Activated CD4-positive, alpha-beta T cell treated with anti-CD3 and anti-CD28 coated beads, Interleukin-2, amount 50 U/mL, for 1 hour (primary cell): ENCODE measurements around the gene MAGI1.

Source experiments
- DNase-seq: peaks from one replicate; pipeline ENCODE4 v3.0.0-alpha.2; 2020

The MAGI1 gene

DNA sequence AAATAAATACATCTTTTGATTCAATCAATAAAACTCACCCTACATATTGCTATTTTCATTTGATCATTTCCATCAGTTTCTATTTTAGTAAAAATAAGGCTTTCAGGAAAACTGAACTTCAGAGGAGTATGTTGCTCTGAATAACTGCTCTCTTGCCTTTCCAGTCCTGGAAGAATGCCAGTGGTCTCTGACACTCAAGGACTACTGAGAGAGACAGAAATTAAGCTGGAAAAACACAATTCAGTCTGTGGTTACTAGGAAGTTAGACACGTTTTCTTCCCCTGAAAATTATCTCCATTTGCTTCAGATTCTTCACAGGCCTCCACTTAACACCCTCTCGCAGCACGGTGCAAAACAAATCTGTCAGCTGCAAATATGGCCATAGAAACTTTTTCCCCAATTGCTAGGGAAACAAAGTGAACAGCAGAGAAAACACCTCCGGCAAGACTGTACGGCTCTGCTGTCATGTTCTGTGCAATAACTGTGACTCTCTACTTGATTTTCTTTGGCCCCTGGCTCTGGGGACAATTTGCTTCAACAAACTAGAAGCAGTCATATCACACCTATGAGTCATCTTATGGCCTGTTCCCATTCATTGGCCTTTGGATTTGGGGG, 353.0 kb downstream of the MAGI1 start:
- DNase-seq = no peak

- DNase-seq = no peak
These were observed 360.2 kb downstream of the MAGI1 start for GRCh38 chr3:65678516-65678915.

GRCh38 chr3:65677486-65678010, 361.2 kb downstream of the MAGI1 start:
- DNase-seq = no peak

GRCh38 chr3:65676580-65676979, 362.1 kb downstream of the MAGI1 start:
- DNase-seq = no peak

- DNase-seq = no peak
These were observed 363.7 kb downstream of the MAGI1 start for GRCh38 chr3:65675011-65675410.

DNA sequence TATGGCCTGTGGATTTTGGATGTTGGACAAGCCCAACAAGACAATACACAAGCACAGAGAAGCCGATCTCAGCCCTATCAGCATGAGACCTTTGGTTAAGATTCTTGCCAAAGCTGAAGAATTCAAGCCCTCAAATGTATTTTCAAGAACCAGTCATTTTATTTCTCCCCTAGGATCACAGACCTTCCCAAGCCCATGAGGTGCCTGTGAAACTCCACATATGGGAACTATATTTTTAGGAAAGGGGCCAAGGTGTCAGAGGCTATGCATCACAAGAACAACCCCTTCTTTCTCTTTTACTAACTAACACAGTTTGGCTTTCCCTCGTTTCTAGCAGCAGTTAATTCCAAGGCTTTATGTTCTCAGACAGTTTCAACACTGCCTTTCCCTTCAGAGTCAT, 364.5 kb downstream of the MAGI1 start:
- no peak for DNase-seq

DNA sequence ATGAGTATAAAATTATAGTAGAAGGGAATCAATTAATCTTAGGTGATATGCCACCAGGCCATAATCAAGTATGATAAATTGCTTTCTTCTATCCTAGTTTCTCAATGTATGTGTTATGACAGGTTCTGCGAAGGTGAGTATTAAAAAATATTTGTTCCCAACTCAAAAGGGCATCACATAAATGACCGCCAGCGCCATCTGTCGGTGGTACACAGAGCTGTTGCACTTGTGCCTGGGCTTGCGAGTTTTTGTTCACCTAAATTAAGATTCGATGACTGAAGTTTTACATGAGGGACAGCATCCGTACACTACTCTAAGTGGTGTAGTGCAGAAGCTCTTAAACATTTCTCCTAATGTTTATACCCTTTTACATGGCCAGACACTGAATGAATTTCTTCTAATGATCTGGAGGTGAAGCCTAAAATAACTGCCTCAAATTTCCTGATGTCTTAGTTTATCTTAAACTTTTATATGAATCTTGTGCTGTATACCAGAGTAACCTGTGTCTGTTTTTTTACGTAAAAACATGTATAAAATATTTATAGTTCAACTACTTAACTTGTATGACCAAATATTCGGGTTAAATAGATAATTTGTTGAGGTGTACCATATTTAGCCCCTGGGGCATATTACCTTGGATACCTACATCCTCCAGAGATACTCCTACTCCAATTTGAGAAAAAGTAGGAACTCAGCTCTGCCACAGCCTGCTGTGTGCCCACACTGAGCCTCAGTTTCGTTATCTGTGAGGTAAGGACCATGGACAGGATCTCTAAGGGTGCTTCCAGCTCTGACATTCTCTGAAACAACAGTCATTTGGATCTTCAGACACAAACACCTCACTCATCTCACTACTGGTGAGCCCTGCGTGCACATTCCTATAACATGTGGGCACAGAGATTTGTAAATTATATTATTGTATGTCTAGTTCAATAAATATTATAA, 365.6 kb downstream of the MAGI1 start:
- no peak for DNase-seq

GRCh38 chr3:65672061-65672460, 366.7 kb downstream of the MAGI1 start:
- no peak for DNase-seq

- DNase-seq = no peak
These were observed 367.7 kb downstream of the MAGI1 start for GRCh38 chr3:65671004-65671403.

DNA sequence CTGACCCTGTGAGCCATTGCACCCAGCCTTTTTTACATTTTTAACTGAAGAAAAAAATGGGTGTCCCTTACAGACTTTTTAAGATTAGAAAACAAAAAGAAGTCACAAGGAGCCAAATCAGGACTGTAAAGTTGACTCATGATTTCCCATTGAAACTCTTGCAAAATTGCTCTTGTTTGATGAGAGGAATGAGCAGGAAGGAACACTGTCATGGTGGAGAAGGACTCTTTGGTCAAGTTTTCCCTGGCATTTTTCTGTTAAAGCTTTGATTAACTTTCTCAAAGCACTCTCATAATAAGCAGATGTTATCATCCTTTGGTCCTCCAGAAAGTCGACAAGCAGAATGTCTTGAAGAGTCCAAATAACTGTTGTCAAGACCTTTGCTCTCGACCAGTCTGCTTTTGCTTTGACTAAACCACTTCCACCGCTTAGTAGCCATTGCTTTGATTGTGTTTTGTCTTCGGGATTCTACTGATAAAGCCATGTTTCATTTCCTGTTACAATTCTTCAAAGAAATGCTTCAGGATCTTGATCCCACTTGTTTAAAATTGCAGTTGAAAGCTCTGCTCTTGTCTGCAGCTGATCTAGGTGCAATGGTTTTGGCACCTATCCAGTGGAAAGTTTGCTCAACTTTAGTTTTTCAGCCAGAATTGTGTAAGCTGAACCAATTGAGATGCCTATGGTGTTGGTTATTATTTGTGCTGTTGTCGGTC, 369.4 kb downstream of the MAGI1 start:
- no peak for DNase-seq

DNA sequence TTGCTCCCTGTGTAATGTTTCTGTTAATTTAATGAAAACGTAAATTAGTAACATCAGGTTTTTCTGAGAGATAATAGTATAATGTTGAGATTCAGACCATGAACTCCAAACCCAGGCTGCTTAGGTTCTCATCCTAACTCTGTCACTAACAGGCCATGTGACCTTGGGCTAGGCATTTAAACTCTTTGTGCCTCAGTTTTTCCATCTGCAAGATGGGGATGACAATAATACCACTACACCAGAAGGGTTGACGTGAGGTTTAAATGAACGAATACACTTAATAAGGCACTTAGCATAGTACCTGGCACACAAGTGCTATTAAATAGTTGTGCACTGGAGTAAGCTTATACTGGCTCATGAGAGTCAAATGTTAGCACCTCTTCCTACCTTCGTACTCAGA, 370.8 kb downstream of the MAGI1 start:
- DNase-seq = no peak

DNA sequence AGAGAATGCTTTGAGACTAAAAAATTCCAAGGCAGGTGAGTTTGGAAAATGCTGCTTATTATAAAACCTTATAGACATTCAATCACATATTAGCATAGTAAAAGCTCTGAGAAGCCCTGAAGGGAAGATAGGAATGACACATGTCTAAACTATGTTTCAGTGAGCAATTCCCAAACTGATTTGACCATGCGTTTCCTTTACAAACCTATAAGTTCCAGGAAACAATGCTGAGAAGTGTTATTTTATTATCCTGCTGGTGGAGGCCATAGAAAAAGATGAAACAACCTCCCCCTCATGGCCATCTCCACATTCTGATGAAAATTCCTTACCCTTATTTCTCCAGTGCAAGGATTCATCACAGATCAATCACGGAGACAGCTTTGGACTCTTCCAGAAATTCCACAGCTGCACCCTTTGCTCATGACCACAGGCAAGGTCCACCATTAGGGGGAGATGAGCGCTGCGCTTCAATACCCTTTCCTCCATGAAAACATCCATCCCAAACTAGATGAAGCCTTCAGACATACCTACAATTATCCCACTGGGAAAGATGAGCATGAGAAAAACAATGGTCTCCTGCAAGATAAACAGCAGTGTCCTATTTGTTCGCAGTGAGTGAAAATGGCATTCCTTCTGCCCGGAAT, 372.1 kb downstream of the MAGI1 start:
- no peak for DNase-seq

- no peak for DNase-seq
These were observed 372.8 kb downstream of the MAGI1 start for GRCh38 chr3:65665915-65666314.

- no peak for DNase-seq
These were observed 373.8 kb downstream of the MAGI1 start for GRCh38 chr3:65664931-65665330.

- no peak for DNase-seq
These were observed 374.3 kb downstream of the MAGI1 start for GRCh38 chr3:65664446-65664845.

GRCh38 chr3:65662095-65662494, 376.6 kb downstream of the MAGI1 start:
- DNase-seq = no peak

DNA sequence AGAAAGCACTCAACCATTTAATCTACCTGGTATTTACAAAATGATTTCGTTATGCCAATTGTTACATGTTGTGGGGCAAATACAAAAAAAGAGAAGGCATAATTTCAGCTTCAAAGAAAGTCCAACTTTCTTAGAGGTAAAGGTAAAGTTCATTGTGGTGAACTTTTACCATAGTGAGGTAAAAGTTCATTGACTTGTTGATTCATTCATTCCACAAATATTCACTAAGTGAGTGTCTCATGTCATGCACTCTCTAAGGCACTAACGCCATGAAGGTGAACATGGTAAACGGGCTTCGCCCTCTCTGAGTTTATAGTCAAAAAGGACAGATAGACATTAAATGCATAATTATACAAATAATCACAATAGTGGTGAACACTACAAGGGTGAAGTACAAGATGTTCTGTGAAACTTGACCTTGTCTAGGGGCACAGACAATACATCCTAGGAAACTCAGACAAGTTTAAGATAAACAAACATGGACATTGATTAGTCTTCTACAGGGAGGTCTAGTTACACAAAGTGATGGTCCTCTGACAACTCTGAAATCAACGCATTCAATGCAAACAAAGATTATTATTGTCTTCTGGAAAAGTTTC, 378.6 kb downstream of the MAGI1 start:
- no peak for DNase-seq

- DNase-seq = no peak
These were observed 379.3 kb downstream of the MAGI1 start for GRCh38 chr3:65659396-65659795.

DNA sequence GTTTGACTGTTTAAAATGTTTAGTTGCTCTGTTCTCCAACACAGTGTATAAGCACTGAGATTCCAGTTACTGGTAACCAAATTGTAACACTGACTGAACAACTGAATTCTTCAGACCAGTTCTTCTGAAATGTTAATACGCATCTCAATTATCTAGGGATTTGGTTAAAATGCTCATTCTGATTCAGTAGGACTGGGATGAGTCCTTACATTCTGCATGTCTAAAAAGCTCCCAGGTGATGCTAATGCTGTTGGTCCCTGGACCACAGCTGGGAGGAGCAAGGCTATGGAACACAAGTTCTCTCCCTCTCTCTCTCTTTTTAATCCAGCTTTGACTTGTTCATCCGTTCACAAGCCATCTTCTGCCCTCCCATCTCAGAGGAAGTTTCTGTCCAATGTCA, 380.3 kb downstream of the MAGI1 start:
- DNase-seq = no peak

GRCh38 chr3:65655061-65655460, 383.7 kb downstream of the MAGI1 start:
- DNase-seq = no peak

DNA sequence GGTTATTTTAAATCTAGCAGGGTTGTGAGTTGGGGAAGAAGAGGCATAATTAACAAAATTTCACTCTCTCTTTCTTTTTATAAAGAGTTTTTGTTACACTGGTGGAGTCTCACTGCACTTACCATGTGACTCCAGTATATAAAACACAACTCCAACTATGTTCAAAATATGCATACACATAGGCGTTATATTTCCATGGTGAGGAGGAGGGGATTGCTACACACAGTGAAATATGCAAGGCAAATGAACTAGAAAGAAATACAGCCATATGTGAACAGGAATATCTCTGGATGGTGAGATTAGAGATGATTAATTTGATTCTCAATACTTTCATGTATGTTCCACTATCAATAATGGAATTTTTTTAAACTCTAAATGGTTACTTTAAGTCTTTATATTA, 385.0 kb downstream of the MAGI1 start:
- DNase-seq = no peak

DNA sequence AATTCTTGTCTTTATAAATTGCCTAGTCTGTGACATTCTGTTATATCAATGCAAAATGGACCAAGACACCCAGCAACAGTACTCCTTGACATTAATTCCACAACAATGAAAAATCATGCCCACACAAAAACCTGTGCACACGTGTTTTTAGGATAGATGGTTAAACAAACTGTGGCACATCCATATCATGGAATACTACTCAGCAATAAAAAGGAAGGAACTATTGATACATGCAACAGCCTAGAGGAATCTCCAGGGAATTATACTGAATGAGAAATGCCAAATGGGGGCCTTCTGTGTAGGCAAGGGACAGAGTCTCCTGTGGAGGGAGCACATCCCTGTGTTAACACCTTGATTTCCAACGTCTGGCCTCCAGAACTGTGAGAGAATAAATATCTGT, 388.5 kb downstream of the MAGI1 start:
- no peak for DNase-seq

DNA sequence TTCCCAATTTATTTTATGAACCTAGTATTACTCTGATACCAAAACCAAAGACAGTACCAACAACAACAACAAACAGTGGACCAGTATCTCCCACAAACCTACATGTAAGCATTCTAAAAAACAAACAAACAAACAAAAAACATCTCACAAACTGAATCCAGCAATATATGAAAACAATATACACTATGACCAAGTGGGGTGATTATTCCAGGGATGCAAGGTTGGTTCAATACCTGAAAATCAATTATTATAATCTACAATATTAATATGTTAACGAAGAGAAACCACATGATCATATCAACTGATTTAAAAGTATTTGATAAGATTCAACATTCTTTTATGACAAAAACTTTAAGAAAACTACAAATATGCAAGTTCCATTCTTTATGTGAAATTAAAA, 391.3 kb downstream of the MAGI1 start:
- no peak for DNase-seq
